ENCODE results near the gene CD83. TPM values are rescaled to one million over a fixed set of nuclear protein-coding genes. Genes with fewer than 3 reads are reported as not detected.

The CD83 gene
- total RNA-seq, 6 experiments from 2014 or later: 0.79 to 1.9 (median 1.1) TPM

DNA sequence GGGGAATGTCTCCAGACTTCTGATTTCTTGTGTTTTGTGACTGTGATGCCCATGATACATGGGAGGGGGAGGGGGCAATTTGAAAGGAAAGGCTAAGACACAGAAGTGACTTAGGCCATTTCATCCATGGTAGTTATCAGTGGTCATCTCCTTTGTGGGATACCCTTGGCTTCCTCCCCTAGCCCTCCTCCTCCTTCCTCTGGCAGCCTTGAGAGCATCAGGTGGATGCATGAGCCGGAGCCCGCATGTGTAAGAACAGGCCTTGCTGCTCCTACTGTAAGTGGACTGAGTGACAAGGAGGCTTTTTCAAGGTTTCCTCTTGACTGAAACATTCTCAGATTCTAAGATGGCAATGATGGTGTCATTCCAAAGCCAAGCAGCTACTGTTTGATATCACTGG lies 874 bp downstream of the CD83 start:
- DNase-seq: no peak
- no peaks in the 10 kb centered on the region for H3K36me3 Mint-ChIP-seq (ENCODE audit: low read depth)
- peaks cover 4% of the 10 kb centered on the region for H3K27me3 Mint-ChIP-seq (ENCODE audit: insufficient read depth)
- H3K9me3 Mint-ChIP-seq: no peaks in the 10 kb centered on the region
- H3K4me1 Mint-ChIP-seq (ENCODE audit: low read depth): peaks cover 13% of the 10 kb centered on the region
- H3K27ac Mint-ChIP-seq: no peak overlapping the region
- TF ChIP-seq, protein P1, sequence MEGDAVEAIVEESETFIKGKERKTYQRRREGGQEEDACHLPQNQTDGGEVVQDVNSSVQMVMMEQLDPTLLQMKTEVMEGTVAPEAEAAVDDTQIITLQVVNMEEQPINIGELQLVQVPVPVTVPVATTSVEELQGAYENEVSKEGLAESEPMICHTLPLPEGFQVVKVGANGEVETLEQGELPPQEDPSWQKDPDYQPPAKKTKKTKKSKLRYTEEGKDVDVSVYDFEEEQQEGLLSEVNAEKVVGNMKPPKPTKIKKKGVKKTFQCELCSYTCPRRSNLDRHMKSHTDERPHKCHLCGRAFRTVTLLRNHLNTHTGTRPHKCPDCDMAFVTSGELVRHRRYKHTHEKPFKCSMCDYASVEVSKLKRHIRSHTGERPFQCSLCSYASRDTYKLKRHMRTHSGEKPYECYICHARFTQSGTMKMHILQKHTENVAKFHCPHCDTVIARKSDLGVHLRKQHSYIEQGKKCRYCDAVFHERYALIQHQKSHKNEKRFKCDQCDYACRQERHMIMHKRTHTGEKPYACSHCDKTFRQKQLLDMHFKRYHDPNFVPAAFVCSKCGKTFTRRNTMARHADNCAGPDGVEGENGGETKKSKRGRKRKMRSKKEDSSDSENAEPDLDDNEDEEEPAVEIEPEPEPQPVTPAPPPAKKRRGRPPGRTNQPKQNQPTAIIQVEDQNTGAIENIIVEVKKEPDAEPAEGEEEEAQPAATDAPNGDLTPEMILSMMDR (IDR thresholded peaks at IDR 0.05): no peak
- peak overlapping the region; percentile 91 for H3K4me3 Mint-ChIP-seq

GRCh38 chr6:14119784-14120183 lies 2.2 kb downstream of the CD83 start:
- no peak overlapping the region for H3K4me3 Mint-ChIP-seq
- H3K36me3 Mint-ChIP-seq (ENCODE audit: low read depth): no peaks in the 10 kb centered on the region
- H3K27ac Mint-ChIP-seq: no peak overlapping the region
- no peak for DNase-seq
- TF ChIP-seq, protein P1 (IDR thresholded peaks at IDR 0.05): no peak
- H3K4me1 Mint-ChIP-seq (ENCODE audit: low read depth): peaks cover 18% of the 10 kb centered on the region
- H3K9me3 Mint-ChIP-seq: no peaks in the 10 kb centered on the region
- peaks cover 4% of the 10 kb centered on the region for H3K27me3 Mint-ChIP-seq (ENCODE audit: insufficient read depth)

- Mint-ChIP-seq H3K27me3 (ENCODE audit: insufficient read depth) (peaks cover 4% of the 10 kb centered on the region), H3K4me1 (ENCODE audit: low read depth) (peaks cover 18% of the 10 kb centered on the region), H3K36me3 (ENCODE audit: low read depth) (no peaks in the 10 kb centered on the region), H3K27ac (no peak overlapping the region), H3K4me3 (no peak overlapping the region), H3K9me3 (no peaks in the 10 kb centered on the region)
- TF ChIP-seq, protein P1 (IDR thresholded peaks at IDR 0.05): no peak
- no peak for DNase-seq
Observed at GRCh38 chr6:14120546-14120945, 3.0 kb downstream of the CD83 start.

DNA sequence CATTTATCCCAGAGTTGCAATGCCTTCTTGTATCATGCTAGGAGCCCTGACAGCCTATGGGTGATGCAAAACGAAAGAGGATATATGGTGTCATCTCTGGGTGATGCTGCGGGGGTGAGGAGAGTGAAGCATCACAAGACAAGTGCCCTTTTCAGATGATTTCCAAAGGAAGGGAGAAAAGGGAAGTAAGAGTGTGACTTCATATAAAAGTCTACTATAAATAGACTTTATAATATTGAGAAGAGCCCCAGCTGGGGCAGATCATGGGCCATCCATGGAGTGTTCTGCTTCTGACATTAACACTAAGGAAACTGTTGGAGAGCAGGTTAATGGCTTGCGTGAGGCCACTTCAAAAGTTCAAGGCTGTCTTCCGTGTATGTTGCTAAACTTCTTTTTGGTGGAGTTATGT lies 4.4 kb downstream of the CD83 start:
- Mint-ChIP-seq H3K9me3 (no peaks in the 10 kb centered on the region), H3K27me3 (ENCODE audit: insufficient read depth) (peaks cover 4% of the 10 kb centered on the region), H3K4me1 (ENCODE audit: low read depth) (peaks cover 15% of the 10 kb centered on the region), H3K27ac (no peak overlapping the region), H3K36me3 (ENCODE audit: low read depth) (no peaks in the 10 kb centered on the region), H3K4me3 (no peak overlapping the region)
- no peak for DNase-seq
- TF ChIP-seq, protein P1 (IDR thresholded peaks at IDR 0.05): no peak

DNA sequence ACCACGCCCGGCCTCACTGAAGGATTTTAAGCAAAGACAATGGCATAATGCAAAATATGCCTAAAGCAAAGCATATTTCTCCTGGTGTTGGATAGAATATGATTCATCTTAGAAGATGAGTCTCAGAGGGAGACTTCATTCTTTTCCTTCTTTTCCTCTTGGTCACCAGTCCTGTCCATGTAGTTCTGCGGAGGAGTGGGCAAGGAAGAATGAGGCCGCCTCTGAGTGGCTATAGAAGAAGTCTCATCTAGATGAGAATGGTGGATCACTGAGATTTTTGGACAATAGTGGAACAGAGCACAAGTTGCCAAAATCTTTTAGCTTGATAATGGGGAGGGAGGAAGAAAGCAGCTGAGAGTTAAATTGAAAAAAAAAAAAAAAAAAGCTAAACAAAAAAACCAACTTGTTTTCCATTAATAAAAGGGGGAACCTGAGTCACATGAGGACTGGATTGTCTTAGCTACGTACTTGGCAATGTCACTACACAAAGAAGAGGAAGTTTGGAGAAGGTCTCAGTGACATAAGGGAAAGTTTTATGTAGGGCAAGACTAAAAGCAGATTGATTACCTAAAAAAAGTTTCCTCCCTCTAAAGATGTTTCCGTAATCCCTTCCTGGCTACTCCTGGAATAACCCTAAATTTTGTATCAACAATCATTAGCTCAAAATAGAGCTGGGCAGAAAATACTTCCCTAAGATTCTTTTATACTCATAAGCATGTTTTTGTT lies 6.0 kb downstream of the CD83 start:
- DNase-seq: peak; percentile 50
- H3K4me1 Mint-ChIP-seq (ENCODE audit: low read depth): peaks cover 9% of the 10 kb centered on the region
- TF ChIP-seq, protein P1 (IDR thresholded peaks at IDR 0.05): no peak

More for the DNA sequence above, 6.0 kb downstream of the CD83 start:
- H3K9me3 Mint-ChIP-seq: no peaks in the 10 kb centered on the region
- peak overlapping the region; percentile 24; the same call in 1 of the 2 replicates for H3K27ac Mint-ChIP-seq
- no peak overlapping the region; the same call in 1 of the 2 replicates for H3K4me3 Mint-ChIP-seq
- no peaks in the 10 kb centered on the region; the same call in 1 of the 2 replicates for H3K27me3 Mint-ChIP-seq (ENCODE audit: insufficient read depth)
- H3K36me3 Mint-ChIP-seq (ENCODE audit: low read depth): no peaks in the 10 kb centered on the region
